Smooth muscle cell (in vitro differentiated cells): ENCODE results near the gene BCL6. TPM values are rescaled to one million over a fixed set of nuclear protein-coding genes. Genes with fewer than 3 reads are reported as not detected.
A peak's percentile ranks its signal among the peaks of the same experiment; 100 is the strongest.

Source experiments
- DNase-seq: peaks from one replicate; lab custom pipeline; 2025; ENCODE audit not compliant: unreplicated experiment; lab: John Stamatoyannopoulos, UW
- H2AFZ ChIP-seq: fragments of 200-600 bp; sonication (generic); 2 replicates; pipeline ENCODE4 v1.6.0; 2016; ENCODE audit warnings: antibody characterized with exemption, low read depth, mild to moderate bottlenecking
- H3F3A ChIP-seq: fragments of 200-600 bp; sonication (generic); 2 replicates; pipeline ENCODE4 v1.6.0; 2017; ENCODE audit warnings: antibody characterized with exemption, low read depth
- H3K27ac ChIP-seq: fragments of 200-600 bp; sonication (generic); 2 replicates; pipeline ENCODE4 v1.5.1; 2016; ENCODE audit warnings: low read depth, mild to moderate bottlenecking
- H3K27me3 ChIP-seq: fragments of 200-600 bp; sonication (generic); 2 replicates; pipeline ENCODE4 v1.6.1; 2016; ENCODE audit warnings: low read depth, mild to moderate bottlenecking
- H3K36me3 ChIP-seq: fragments of 200-600 bp; sonication (generic); 2 replicates; pipeline ENCODE4 v1.5.1; 2016; ENCODE audit warnings: low read depth
- H3K4me1 ChIP-seq: fragments of 200-600 bp; sonication (generic); 2 replicates; pipeline ENCODE4 v1.5.1; 2016; ENCODE audit warnings: low read depth
- H3K4me2 ChIP-seq: fragments of 200-600 bp; sonication (generic); 2 replicates; pipeline ENCODE4 v1.6.0; 2016; ENCODE audit warnings: mild to moderate bottlenecking
- H3K4me3 ChIP-seq: fragments of 200-600 bp; sonication (generic); 2 replicates; pipeline ENCODE4 v1.5.1; 2016; ENCODE audit warnings: mild to moderate bottlenecking
- H3K79me2 ChIP-seq: fragments of 200-600 bp; sonication (generic); 2 replicates; pipeline ENCODE4 v1.6.0; 2016; ENCODE audit warnings: low read depth, mild to moderate bottlenecking
- H3K9ac ChIP-seq: fragments of 200-600 bp; sonication (generic); 2 replicates; pipeline ENCODE4 v1.6.0; 2016; ENCODE audit warnings: low read depth
- H3K9me3 ChIP-seq: fragments of 200-600 bp; sonication (generic); replicated peaks from 2 replicates; pipeline ENCODE4 v1.5.1; 2016; ENCODE audit warnings: low read depth
- H4K20me1 ChIP-seq: fragments of 200-600 bp; sonication (generic); 2 replicates; pipeline ENCODE4 v1.6.0; 2016; ENCODE audit warnings: low read depth
- WGBS: methylation state at CpG from one replicate; pipeline ENCODE4 v1.1.7; 2016; ENCODE audit warnings: low lambda C conversion rate; 5-methylcytosine and 5-hydroxymethylcytosine counted together
- polyA plus RNA-seq: library from polyadenylated mRNA; unstranded; fragments of >200 nt; fragmentation: Nextera tagmentation; extraction: Ambion mirVana; gene quantifications from 2 replicates; pipeline ENCODE4 v1.2.1, GENCODE V29; 2016
- total RNA-seq: library from RNA; depleted of rRNA; stranded (reverse); fragments of >200 nt; gene quantifications from 2 replicates; pipeline ENCODE4 v1.2.3, GENCODE V29; 2014
- TF ChIP-seq, protein P1 (sequence below): fragments of 200-600 bp; sonication (generic); IDR thresholded peaks from 2 replicates; pipeline ENCODE4 v1.5.1; 2017; ENCODE audit warnings: borderline replicate concordance, mild to moderate bottlenecking, antibody characterized with exemption; ENCODE audit not compliant: insufficient read depth, poor library complexity, severe bottlenecking

BCL6 gene
- total and polyA plus RNA-seq, 2 experiments from 2014 or later = 18.3 to 39.1 TPM

DNA sequence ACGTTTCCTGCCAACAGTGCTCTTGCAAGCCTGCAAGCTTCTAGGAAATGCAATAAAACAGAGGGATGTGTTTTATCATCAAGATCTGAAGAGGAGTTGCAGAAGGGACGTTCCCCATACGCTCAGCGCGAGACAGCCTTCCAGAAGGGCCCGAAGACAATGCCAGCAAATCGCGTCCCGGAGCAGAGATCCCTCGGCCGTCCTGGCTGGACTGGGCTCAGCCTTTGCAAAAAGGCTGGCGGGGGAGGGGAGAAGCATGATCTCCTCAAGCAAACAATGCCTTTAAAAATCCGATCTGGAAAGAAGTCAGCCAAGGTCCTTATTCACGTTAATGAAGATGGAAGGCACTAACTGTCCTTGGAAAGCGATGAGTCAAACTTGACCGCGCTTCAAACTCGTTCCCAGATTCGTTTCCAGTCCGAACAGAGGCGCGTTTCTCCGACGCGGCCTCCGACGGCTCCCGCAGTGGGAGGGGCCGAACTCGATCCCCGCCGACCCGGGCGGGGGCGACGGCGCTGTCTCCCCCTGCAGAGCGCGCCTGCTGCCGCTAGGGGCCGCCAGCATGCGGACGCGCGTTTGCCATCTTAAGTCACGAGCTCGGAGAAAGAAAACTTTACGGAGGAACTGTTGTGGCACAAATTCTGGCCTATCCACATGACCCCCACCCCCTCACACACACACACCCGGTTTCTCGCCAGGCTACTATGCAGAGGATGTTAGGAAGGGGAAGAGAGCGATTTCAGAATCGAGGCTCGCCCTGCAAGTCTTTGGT, 5.5 kb downstream of the BCL6 start:
- Histone ChIP-seq H3K4me3 (peak overlapping the region; percentile 96), H3K27ac (peak overlapping the region; percentile 93), H4K20me1 (peaks cover 68% of the 10 kb centered on the region), H3F3A (peaks cover 4% of the 10 kb centered on the region), H3K9ac (peak overlapping the region; percentile 76), H3K27me3 (no peaks in the 10 kb centered on the region), H3K4me1 (peaks cover 21% of the 10 kb centered on the region), H3K79me2 (peaks cover 65% of the 10 kb centered on the region), H2AFZ (no peak overlapping the region), H3K36me3 (no peaks in the 10 kb centered on the region), H3K9me3 (no peaks in the 10 kb centered on the region), H3K4me2 (peak overlapping the region; percentile 99)
- peak; percentile 66 for DNase-seq
- WGBS = 3% methylated on average over 52 of the region's 53 CpGs
- TF ChIP-seq, protein P1, sequence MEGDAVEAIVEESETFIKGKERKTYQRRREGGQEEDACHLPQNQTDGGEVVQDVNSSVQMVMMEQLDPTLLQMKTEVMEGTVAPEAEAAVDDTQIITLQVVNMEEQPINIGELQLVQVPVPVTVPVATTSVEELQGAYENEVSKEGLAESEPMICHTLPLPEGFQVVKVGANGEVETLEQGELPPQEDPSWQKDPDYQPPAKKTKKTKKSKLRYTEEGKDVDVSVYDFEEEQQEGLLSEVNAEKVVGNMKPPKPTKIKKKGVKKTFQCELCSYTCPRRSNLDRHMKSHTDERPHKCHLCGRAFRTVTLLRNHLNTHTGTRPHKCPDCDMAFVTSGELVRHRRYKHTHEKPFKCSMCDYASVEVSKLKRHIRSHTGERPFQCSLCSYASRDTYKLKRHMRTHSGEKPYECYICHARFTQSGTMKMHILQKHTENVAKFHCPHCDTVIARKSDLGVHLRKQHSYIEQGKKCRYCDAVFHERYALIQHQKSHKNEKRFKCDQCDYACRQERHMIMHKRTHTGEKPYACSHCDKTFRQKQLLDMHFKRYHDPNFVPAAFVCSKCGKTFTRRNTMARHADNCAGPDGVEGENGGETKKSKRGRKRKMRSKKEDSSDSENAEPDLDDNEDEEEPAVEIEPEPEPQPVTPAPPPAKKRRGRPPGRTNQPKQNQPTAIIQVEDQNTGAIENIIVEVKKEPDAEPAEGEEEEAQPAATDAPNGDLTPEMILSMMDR = peak; percentile 96

DNA sequence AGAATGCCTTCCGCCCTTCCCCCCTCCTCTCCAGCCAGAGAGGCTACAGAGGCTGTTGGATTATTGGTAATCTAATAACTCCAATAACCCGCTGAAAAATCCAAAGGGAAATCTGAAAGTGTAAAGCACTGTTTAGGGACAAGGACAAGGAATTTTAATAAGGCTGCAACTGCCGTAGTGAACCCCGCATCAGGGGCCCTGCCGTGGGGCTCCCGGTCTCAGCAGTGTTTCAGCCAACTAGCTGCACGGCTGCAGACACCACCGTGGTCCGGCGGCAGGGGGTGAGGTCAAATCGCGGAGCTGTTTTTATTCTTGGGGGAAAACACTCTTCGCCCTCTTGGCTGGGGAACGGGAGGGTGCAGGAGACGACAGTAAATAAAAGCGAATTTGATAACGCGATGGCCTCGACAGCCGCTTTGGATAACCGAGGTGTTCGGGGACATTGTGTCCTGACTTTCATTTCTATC, 6.1 kb downstream of the BCL6 start:
- Histone ChIP-seq H4K20me1 (peaks cover 70% of the 10 kb centered on the region), H3F3A (peaks cover 4% of the 10 kb centered on the region), H3K79me2 (peaks cover 65% of the 10 kb centered on the region), H3K27me3 (no peaks in the 10 kb centered on the region), H3K4me3 (peak overlapping the region; percentile 96), H3K9me3 (no peaks in the 10 kb centered on the region), H2AFZ (no peak overlapping the region), H3K4me1 (peaks cover 21% of the 10 kb centered on the region), H3K9ac (no peak overlapping the region), H3K27ac (peak overlapping the region; percentile 93), H3K4me2 (peak overlapping the region; percentile 99), H3K36me3 (no peaks in the 10 kb centered on the region)
- peak; percentile 69 for DNase-seq
- under 1% methylated on average over 22 of the region's 22 CpGs for WGBS
- TF ChIP-seq, protein P1 = no peak

DNA sequence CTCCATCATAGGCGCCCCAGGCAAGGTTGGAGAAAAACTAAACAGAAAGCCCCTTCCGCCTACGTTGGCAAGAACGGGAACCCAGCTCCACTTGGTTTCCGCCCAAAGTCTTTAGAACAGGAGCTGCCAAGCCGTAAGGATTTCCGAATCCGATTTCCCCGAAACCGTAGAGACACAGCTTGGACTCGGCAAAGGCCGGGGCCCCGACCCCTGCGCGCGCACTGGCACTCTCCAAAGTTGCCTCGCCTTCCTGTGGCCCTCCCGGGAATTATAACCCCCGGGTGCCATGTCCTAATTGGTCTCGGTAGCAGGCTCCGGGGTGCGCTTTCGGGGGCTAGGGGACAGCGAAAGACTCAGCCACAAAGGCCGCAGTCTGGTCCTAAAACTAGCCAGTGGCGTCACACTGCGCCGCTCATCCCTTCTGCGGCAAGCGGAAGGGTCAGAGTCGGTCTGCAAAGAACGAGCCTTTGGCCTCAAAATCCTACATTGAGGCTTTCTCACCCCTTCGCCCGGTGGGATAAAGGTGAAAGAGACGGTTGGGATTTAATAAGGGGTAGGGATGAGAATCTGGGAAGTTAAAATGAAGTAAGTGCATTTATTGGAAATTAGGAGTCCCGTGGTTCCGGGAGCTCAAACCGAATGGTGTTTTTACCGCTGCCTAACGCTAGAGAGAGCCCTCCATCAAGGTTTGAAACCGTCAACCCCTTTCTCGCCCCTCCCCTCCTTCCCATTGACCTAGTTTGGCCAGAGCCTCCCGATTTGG, 6.8 kb downstream of the BCL6 start:
- H4K20me1 ChIP-seq = peaks cover 72% of the 10 kb centered on the region
- peak; percentile 69 for DNase-seq
- H3F3A ChIP-seq = peaks cover 4% of the 10 kb centered on the region
- H3K36me3 ChIP-seq = no peaks in the 10 kb centered on the region
- no peaks in the 10 kb centered on the region for H3K9me3 ChIP-seq
- H3K9ac ChIP-seq = peak overlapping the region; percentile 86
- H3K27me3 ChIP-seq = no peaks in the 10 kb centered on the region
- peak overlapping the region; percentile 76 for H2AFZ ChIP-seq
- H3K4me1 ChIP-seq = peaks cover 21% of the 10 kb centered on the region
- TF ChIP-seq, protein P1 = peak; percentile 75
- peak overlapping the region; percentile 99 for H3K4me2 ChIP-seq
- peak overlapping the region; percentile 93 for H3K27ac ChIP-seq
- peaks cover 59% of the 10 kb centered on the region for H3K79me2 ChIP-seq
- WGBS = under 1% methylated on average over 43 of the region's 43 CpGs
- H3K4me3 ChIP-seq = peak overlapping the region; percentile 96
